ENCODE data around the gene ABCC9.

The ABCC9 gene

DNA sequence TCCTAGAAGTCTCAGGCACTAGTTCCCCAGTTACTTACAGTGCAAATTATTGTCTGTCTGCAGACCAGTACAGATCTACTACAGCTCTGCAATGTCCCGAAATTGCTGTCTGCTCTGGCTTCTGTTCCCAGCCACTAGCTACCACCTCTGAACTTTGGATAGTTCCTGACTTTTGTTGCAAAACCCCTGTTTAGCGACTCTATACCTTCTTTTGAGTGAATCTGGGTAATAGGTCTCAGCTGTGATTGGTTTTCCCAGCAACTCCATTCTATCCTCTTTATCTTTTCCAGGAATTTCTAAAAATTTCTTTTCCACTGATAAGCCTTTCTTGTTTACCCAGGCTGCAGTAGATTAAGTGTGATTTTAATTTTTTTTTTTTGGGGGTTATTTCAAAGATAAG, 183.5 kb downstream of the ABCC9 start:
- no peak for DNase-seq (ENCODE audit: low spot score)
- TF ChIP-seq, protein P1, sequence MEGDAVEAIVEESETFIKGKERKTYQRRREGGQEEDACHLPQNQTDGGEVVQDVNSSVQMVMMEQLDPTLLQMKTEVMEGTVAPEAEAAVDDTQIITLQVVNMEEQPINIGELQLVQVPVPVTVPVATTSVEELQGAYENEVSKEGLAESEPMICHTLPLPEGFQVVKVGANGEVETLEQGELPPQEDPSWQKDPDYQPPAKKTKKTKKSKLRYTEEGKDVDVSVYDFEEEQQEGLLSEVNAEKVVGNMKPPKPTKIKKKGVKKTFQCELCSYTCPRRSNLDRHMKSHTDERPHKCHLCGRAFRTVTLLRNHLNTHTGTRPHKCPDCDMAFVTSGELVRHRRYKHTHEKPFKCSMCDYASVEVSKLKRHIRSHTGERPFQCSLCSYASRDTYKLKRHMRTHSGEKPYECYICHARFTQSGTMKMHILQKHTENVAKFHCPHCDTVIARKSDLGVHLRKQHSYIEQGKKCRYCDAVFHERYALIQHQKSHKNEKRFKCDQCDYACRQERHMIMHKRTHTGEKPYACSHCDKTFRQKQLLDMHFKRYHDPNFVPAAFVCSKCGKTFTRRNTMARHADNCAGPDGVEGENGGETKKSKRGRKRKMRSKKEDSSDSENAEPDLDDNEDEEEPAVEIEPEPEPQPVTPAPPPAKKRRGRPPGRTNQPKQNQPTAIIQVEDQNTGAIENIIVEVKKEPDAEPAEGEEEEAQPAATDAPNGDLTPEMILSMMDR (IDR thresholded peaks at IDR 0.05; ENCODE audit: borderline replicate concordance, control extremely low read depth, extremely low read depth, insufficient read depth, missing control alignments) = no peak
- in situ Hi-C loops (cut with MboI; ENCODE audit: low sequenced_read_pairs, unreplicated experiment) = no loop called here

DNA sequence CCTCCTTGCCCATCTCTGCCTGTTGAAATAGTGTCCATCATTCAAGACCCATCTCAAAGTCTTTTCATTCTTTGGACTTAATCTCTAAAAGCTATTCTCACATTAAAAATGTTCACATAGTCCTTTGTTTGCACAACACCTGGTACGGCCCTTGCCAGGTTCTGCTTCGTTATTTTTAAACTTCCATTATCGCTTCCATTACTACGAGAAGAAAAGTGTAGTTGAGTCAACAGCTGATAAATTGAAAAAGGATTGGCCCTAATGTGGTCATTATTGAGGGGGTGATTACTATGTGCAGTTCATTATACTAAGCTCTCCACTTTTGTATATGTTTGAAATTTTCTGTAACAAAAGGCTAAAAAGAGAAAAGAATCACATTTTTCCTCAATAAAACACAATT, 184.5 kb downstream of the ABCC9 start:
- in situ Hi-C loops (cut with MboI; ENCODE audit: low sequenced_read_pairs, unreplicated experiment) = no loop called here
- DNase-seq (ENCODE audit: low spot score) = no peak
- TF ChIP-seq, protein P1 (IDR thresholded peaks at IDR 0.05; ENCODE audit: borderline replicate concordance, control extremely low read depth, extremely low read depth, insufficient read depth, missing control alignments) = no peak

DNA sequence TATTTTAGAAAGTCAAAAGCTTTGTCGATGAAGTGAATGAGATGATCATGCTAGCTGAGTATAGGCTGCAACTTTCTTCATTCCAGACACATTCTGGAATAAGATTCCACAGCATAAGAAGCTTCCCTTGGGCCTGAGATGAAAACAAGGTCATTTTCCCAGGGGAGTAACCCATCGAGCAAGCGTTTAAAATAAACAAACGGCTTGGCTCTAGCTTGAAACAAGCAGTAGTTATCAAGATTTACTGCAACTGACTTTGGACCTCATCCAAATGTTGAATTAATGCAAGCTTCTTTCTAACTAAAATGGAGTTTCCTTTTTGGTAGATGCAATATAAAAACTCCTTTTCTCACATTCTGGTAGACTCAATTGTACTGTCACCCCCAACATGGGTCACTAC, 189.7 kb downstream of the ABCC9 start:
- DNase-seq (ENCODE audit: low spot score) = no peak
- TF ChIP-seq, protein P1 (IDR thresholded peaks at IDR 0.05; ENCODE audit: borderline replicate concordance, control extremely low read depth, extremely low read depth, insufficient read depth, missing control alignments) = no peak
- in situ Hi-C loops (cut with MboI; ENCODE audit: low sequenced_read_pairs, unreplicated experiment) = no loop called here
